GM12801 (cell line): ENCODE data around the gene RALB.

Experiments used
- TF ChIP-seq, protein P1 (sequence below): IDR thresholded peaks from one replicate; pipeline ENCODE4 v1.5.1; 2011; ENCODE audit warnings: control low read depth; ENCODE audit not compliant: insufficient read length; ENCODE audit errors: extremely low read depth

Gene RALB

DNA sequence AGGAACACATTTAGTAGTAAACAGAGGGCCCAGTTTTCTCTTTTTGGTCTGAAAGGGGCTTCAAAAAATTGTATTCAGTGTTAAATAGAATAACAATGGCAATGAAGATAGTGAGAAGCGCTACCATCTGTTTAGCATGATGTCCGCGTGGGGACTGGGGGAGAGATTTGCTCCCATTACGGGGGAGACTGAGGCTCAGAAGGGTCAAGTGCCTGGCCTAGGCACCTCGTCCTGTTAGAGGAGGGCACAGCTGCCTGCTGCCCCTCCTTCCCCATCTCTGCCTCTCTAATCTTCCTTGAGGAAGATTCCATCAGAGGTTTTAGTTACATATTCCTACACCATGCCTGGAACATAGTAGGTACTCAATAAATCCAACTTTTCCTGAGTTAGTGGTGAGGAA, 19.4 kb upstream of the RALB start:
- TF ChIP-seq, protein P1, sequence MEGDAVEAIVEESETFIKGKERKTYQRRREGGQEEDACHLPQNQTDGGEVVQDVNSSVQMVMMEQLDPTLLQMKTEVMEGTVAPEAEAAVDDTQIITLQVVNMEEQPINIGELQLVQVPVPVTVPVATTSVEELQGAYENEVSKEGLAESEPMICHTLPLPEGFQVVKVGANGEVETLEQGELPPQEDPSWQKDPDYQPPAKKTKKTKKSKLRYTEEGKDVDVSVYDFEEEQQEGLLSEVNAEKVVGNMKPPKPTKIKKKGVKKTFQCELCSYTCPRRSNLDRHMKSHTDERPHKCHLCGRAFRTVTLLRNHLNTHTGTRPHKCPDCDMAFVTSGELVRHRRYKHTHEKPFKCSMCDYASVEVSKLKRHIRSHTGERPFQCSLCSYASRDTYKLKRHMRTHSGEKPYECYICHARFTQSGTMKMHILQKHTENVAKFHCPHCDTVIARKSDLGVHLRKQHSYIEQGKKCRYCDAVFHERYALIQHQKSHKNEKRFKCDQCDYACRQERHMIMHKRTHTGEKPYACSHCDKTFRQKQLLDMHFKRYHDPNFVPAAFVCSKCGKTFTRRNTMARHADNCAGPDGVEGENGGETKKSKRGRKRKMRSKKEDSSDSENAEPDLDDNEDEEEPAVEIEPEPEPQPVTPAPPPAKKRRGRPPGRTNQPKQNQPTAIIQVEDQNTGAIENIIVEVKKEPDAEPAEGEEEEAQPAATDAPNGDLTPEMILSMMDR = no peak

DNA sequence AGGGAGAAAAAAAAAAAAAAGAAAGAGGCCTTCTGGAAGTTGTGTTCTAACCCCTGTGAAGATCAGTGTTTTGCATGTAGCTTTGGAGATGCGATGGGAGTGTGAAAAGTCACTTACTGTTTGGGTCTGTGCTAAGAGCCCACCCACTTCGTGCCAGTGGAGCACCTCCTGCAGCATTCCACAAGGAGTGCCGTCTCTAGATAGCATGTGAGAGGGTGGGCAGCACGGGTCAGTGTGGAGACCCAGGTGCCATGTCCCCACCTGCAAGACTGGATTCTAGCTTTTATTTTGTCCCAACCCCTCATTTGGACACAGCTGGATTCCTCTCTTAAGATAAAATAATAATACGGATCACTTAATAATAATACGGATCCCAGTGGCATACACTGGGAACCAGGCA, 17.0 kb upstream of the RALB start:
- TF ChIP-seq, protein P1 = no peak

DNA sequence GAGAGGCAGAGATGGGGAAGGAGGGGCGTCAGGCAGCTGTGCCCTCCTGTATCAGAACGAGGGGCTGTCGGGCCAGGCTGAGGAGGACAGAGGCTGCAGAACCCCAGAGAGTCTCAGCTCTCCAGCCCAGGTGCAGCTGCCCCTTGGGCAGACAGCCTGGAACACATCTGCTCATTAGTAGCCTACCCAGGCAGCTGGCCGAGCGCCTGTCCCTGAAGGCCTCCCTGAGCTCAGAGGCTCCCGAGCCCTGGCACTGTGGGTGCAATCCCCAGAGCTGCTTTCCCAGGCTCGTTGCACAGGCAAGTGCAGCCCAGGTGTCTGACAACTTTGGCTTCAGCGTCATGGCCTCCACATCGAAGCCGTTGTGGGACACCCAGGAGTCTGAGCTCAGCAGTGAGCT, 16.3 kb upstream of the RALB start:
- TF ChIP-seq, protein P1 = no peak

DNA sequence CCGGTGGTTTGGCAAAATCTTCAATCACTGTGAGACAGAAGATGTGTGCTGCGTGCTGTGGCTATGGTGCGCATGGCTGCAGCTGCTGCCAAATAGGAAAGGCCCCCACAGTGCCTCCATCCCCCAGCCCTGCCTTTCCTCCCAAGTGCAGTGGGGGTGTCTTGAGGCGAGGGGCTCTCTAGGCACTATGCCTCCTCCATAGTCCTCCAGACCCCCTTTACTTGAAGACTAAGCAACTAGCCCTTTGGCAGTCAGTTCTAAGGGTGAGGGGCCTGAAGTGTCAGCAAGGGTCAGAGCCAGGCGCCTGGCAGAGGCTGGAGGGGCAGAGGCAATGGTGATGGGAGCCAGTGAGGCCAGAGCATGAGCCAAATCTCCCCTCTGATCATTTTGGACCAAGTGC, 15.9 kb upstream of the RALB start:
- TF ChIP-seq, protein P1 = no peak

DNA sequence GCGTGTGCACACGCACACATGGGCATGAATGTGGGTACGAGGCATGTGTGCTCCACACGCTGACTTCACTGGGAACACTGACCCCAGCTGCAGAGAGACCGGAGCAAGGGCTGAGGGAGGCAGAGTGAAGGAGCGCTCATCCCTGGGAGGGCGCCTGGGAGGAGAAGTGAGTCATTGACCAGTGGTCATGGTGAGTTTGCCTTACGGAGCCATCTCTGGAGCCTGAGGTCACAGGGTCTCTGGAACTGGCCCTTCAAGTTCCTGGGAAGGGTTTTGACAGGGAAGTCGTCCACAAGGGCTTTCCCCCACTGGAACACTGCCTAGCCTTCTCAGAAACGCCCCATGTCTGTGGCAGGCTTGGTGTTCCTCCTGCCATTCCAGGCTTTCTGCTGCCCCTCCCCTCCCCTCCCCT, 15.2 kb upstream of the RALB start:
- TF ChIP-seq, protein P1 = no peak

DNA sequence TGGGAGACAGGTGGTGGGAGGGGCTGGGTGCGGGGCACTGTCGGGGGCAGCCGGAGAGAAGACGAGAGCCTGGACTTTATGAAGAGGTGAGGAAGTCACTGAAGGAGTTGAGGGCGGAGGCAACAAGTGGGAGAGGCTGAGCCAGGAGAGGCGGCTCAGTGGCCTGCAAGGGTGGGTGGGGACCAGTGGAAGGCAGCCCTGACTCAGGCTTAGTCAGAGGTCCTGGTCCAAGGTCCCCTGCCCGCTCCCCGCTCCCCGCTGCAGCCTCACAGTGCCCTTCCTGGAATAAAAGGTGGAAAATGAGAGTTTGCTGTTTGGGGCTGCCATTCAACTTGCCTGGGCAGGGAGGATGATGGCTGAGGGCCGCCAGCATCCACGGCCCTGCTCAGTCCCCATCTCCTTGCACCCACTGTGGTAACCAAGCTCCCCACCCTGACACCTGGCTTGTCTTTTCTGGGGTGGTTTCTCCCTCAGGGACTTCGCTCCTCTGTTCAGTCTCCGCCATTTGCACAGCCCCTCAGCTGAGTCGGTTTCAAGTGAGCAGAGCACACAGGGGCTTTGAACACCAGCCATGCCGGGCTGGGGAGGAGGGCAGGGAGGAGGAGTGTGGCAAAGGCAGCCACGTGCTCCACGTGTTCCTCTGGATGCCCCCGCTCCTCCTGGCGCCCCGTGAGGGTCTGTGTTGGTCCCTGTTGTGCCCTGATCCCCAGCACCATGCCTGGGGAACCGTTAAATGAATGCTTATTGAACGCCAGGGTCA, 13.7 kb upstream of the RALB start:
- TF ChIP-seq, protein P1 = no peak

DNA sequence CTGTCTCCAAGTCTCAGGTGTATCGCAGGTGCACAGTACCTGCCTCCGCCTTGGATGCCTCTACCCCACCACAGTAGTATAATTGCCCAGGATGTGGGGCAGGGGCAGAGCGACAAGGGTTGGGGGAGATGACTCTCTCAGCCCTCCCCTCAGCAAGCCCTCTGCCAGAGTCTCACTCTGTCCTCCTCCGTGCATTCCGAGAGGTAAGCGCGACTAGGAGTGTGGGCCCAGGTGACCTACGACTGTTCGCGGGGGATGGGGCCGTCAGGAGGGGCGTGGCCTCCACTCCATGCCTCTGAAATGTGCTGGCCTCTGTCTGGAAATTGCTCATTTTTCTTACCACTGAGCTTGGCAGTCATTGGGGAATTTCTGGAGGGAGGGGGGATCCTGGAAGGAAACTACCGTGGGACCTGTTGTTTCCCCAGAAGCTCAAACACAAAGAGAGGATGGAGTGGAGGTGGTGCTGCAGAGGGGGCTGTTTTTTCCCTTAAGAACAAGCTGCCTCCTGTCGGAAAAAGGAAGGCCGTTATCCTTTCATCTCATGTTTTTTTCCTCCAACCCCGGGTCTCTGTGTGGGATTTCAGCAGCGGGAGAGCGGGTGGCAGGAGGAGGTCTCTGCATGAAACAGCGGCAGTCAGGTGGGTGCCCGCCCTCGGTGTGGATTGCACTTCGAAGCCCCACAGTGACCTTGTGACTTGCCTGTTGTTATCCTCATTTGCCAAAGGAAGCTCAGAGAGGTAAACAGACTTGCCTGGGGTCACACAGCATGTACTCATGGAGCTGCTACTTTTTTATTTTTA, 13.0 kb upstream of the RALB start:
- TF ChIP-seq, protein P1 = no peak
